HG03378 (cell line): ENCODE results near the gene ATXN7.

Experiments
- ATAC-seq: cut with Tn5 transposase; IDR thresholded peaks from one replicate; pipeline ENCODE4 v1.9.1; 2021; ENCODE audit warnings: mild to moderate bottlenecking, moderate library complexity; ENCODE audit not compliant: unreplicated experiment

ATXN7 gene

DNA sequence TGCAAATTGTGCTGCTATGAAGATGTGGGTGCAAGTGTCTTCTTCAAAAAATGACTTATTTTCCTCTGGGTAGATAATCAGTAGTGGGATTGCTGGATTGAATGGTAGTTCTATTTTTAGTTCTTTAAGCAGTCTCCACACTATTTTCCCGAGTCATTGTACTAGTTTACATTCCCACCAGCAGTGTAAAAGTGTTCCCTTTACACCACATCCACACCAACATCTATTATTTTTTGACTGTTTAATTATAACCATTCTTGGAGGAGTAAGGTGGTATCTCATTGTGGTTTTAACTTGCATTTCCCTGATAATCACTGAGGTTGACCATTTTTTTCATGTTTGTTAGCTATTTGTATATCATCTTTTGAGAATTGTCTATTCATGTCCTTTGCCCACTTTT is 179.3 kb downstream of the ATXN7 start:
- ATAC-seq = no peak

DNA sequence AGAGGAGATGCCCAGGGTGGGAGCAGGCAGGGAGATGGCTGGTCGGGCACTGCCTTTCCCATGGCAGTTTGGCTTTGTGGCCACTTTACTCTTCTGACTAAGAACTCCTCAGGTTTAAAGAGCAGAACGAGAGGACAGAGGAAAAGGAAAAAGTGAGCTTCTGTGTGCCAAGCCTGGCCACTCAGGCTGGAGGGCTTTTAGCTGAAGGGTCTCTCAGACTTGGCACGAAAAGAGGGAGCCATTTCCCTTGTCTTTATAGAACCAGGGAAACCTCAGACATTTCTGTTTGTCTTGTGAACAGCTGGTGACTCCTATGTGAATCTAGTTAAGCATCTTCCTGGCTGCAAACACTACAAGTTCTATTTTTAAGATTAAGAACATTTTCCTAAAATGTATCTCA is 182.9 kb downstream of the ATXN7 start:
- no peak for ATAC-seq

DNA sequence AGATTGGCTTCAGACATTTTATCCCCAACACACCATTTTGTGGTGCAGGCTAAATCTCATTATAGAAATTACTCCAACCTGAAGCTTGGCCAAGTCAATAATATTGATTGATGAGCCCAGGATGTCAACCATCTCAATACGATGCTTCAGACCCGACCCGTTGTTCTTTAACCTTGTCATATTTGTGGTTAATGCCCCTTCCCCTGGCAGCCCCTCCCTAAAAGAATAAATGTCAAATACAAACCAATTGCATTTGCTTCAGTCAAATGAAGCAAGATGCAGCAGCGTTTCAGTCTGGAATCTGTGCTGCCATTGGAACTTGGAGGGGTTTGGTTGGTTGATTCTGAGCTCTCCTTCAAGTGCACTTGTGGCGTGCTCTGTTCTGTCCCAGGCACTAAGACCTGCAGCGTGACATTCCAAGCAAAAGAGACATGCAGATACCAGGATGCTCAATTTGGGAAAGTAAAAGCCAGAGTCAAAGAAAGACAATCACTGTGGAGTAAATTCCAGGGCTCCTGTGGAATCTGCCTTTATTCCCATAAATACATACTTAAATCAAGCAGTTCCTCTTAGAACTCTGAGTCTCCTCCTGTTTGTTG is 183.4 kb downstream of the ATXN7 start:
- no peak for ATAC-seq

DNA sequence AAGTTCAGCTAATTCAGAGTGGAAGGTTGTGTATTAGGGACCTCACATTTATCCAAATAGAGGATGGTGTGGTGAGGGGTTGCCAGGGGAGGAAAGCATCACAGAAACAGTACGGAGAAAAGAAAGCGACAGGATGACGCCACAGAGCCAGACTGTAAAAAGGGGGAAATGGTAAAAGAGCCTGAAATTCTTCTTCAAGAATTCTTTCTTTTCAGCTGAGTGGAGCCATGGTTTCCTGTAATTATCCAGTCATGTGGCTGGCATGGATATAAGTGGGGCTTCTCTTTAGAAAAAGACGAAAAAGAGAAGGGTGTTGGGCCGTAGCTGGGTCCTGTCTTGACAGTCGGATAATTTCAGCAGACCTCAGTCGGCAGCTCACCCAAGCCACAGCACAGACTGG is 184.1 kb downstream of the ATXN7 start:
- no peak for ATAC-seq

DNA sequence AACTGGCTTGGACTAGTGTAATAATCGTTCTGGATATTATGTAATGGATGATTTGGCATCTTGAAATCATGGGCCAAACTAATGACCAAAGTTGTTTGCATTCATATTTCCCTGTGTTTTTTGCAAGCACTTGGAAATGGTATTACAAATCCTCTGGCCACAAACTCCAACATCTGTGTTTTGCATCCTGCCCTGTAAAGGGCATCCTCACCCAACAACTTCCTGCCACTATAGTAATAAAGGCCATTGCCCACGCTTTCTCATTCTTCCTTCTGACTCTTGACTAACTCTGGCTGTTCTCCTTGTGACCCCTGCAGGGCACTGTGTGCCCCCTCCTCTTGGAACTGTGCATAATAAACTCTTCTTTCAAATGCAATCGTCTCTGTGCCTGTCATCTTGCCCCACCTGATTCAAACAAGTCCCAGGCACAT is 185.0 kb downstream of the ATXN7 start:
- ATAC-seq = no peak

DNA sequence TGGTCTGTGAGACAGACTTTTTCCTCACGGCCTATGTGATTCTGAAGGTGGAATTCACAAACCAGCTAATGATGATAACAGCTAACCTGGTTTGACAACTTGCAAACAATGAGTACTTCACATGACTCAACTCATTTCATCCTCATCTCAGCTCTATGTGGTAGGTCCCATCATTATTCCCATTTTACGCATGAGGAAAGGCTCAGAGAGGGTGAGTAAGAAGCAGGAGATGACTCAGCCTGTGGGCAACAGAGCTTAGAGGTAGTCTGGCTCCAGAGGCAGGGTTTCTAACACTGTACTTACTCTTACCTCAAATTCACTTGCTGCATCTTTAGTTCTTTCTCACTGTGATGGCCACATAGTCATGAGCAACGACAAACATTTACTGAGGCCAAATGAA is 185.5 kb downstream of the ATXN7 start:
- ATAC-seq = no peak

DNA sequence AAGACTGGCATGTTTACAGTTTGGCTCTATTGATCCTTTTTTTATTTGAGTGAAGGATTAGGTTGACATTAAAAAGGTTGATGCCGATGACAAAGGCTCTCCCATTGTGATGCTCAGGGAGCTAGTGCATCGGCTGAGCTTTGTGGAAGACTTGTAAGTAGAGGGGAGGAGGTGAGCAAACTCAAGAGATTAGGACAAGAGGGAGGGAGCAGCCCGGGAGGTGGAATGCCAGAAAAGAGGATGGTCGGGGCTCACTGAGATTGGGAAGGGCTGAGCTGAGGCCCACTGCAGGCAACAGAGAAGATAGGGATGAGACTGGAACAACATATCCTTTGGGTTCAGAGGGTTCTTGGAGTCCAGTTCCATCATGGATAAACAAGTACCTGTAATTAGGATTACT is 186.2 kb downstream of the ATXN7 start:
- ATAC-seq = no peak
